Small intestine (tissue), 7 donors: Measurements from ENCODE around the gene SERP2. TPM values are rescaled to one million over a fixed set of nuclear protein-coding genes. Genes with fewer than 3 reads are reported as not detected.

ENCODE experiments used
- DNase-seq, 2 donors: peaks; one replicate each; pipeline versions ENCODE4 v3.0.0 to v3.0.0-alpha.2; 2013
- FAIRE-seq: peaks from 2 replicates; lab custom pipeline; 2012; peaks lifted over from hg19 to GRCh38; lab: Jason Lieb, UNC
- H3K27ac ChIP-seq, 3 donors: one replicate each; pipeline ENCODE4 v1.5.1; 2013; ENCODE audit warnings: low read length in 2 of 3, mild to moderate bottlenecking in 2 of 3, control low read depth in 1 of 3, inconsistent platforms in 1 of 3, low read depth in 1 of 3, moderate library complexity in 1 of 3
- H3K27me3 ChIP-seq, 3 donors: one replicate each; pipeline ENCODE4 v1.6.1; 2013; ENCODE audit warnings: low read length in 3 of 3, inconsistent platforms in 1 of 3; ENCODE audit not compliant: control insufficient read depth in 3 of 3, insufficient read depth in 3 of 3
- H3K36me3 ChIP-seq, 3 donors: one replicate each; pipeline ENCODE4 v1.6.1; 2013; ENCODE audit warnings: low read length in 3 of 3, inconsistent platforms in 1 of 3, low read depth in 1 of 3, mild to moderate bottlenecking in 1 of 3, moderate library complexity in 1 of 3; ENCODE audit not compliant: control insufficient read depth in 3 of 3, insufficient read depth in 2 of 3
- H3K4me1 ChIP-seq, 3 donors: one replicate each; pipeline ENCODE4 v1.6.1; 2013; ENCODE audit warnings: low read length in 2 of 3, inconsistent platforms in 1 of 3, low read depth in 1 of 3, mild to moderate bottlenecking in 1 of 3, moderate library complexity in 1 of 3; ENCODE audit not compliant: control insufficient read depth in 3 of 3, insufficient read depth in 2 of 3
- H3K4me3 ChIP-seq, 3 donors: one replicate each; pipeline ENCODE4 v1.5.1; 2013; ENCODE audit warnings: low read length in 3 of 3, control low read depth in 1 of 3, inconsistent platforms in 1 of 3, low read depth in 1 of 3, mild to moderate bottlenecking in 1 of 3, moderate library complexity in 1 of 3
- H3K9me3 ChIP-seq, 2 donors: one replicate each; pipeline ENCODE4 v1.6.1; 2013; ENCODE audit warnings: low read depth in 1 of 2, low read length in 1 of 2; ENCODE audit not compliant: control insufficient read depth in 2 of 2, insufficient read depth in 1 of 2
- WGBS, 3 donors: extraction: QIAGEN DNeasy Blood & Tissue Kit; methylation state at CpG; one replicate each; pipeline ENCODE4 v1.1.7; 2013; 5-methylcytosine and 5-hydroxymethylcytosine counted together
- polyA plus RNA-seq, 4 donors: library from polyadenylated mRNA; stranded (reverse) in 3 of 4; unstranded in 1 of 4; fragments of 200-250 nt in 3 of 4; fragments of 120-200 nt in 1 of 4; gene quantifications; one replicate each; pipeline versions ENCODE4 v1.2.1 to v1.2.3, GENCODE V29; 2013
- donor health status: healthy with polysubstance abuse.
- donor health status: control.
- donor health status: control.
- donor health status: Bipolar disorder and iron deficiency.
- donor health status: healthy.

The SERP2 gene
- polyA plus RNA-seq, 4 donors, result 4.9 to 12.3 (median 8.0) TPM

- Histone ChIP-seq H3K36me3 (no peaks in the 10 kb centered on the region), H3K9me3 (no peaks in the 10 kb centered on the region), H3K27me3 (no peaks in the 10 kb centered on the region), H3K4me3 (peak overlapping the region in 2 of 3 donors; percentile 44 to 73), H3K4me1 (peaks cover 9 to 24% (median 12%) of the 10 kb centered on the region in 3 donors), H3K27ac (no peak overlapping the region)
- WGBS, 3 donors, result 53 to 61% (median 60%) methylated on average over 10 of the region's 10 CpGs
- FAIRE-seq, result no peak
- peak in 1 of 2 donors; percentile 45 for DNase-seq
Observed at GRCh38 chr13:44374348-44374712, 706 bp downstream of the SERP2 start.

GRCh38 chr13:44378277-44378676 lies 4.7 kb downstream of the SERP2 start:
- FAIRE-seq (no peak), DNase-seq (no peak)
- Histone ChIP-seq H3K27me3 (no peaks in the 10 kb centered on the region), H3K4me3 (no peak overlapping the region), H3K9me3 (no peaks in the 10 kb centered on the region), H3K36me3 (no peaks in the 10 kb centered on the region), H3K27ac (no peak overlapping the region), H3K4me1 (peaks cover 5 to 35% (median 12%) of the 10 kb centered on the region in 3 donors)
- WGBS, 3 donors, result 45 to 75% (median 52%) methylated on average over 3 of the region's 3 CpGs

- H3K4me3 ChIP-seq, result no peak overlapping the region
- no peaks in the 10 kb centered on the region for H3K9me3 ChIP-seq
- H3K36me3 ChIP-seq, result no peaks in the 10 kb centered on the region
- H3K4me1 ChIP-seq, result peaks cover 5 to 36% (median 12%) of the 10 kb centered on the region in 3 donors
- DNase-seq, result peak; percentile 91 to 98
- 29 to 66% (median 43%) methylated on average over 2 of the region's 2 CpGs for WGBS, 3 donors
- peak; percentile 64 for FAIRE-seq
- peak overlapping the region; percentile 75 to 93 (median 88) for H3K27ac ChIP-seq
- H3K27me3 ChIP-seq, result no peaks in the 10 kb centered on the region
Observed at GRCh38 chr13:44379885-44380284, 6.3 kb downstream of the SERP2 start.

GRCh38 chr13:44380404-44381165 lies 7.0 kb downstream of the SERP2 start:
- no peak for DNase-seq
- no peak for FAIRE-seq
- Histone ChIP-seq H3K9me3 (peaks cover 0 to 2% of the 10 kb centered on the region in 2 donors), H3K4me3 (no peak overlapping the region), H3K36me3 (no peaks in the 10 kb centered on the region), H3K27me3 (no peaks in the 10 kb centered on the region), H3K4me1 (peaks cover 5 to 37% (median 12%) of the 10 kb centered on the region in 3 donors), H3K27ac (peak overlapping the region; percentile 75 to 93 (median 88))
- WGBS, 3 donors, result 83 to 91% (median 86%) methylated on average over 3 of the region's 3 CpGs

GRCh38 chr13:44382635-44383145 lies 9.1 kb downstream of the SERP2 start:
- Histone ChIP-seq H3K9me3 (peaks cover 0 to 2% of the 10 kb centered on the region in 2 donors), H3K4me3 (no peak overlapping the region), H3K27ac (peak overlapping the region; percentile 2 to 70 (median 58)), H3K36me3 (peaks cover 0 to 3% (median 0%) of the 10 kb centered on the region in 3 donors), H3K27me3 (no peaks in the 10 kb centered on the region), H3K4me1 (peaks cover 2 to 50% (median 12%) of the 10 kb centered on the region in 3 donors)
- FAIRE-seq, result no peak
- DNase-seq, result peak; percentile 75 to 88
- WGBS, 3 donors, result 9 to 57% (median 33%) methylated on average over 5 of the region's 5 CpGs

GRCh38 chr13:44383945-44384344 lies 10.3 kb downstream of the SERP2 start:
- Histone ChIP-seq H3K36me3 (peaks cover 0 to 3% (median 0%) of the 10 kb centered on the region in 3 donors), H3K4me1 (peaks cover 2 to 46% (median 7%) of the 10 kb centered on the region in 3 donors), H3K9me3 (peaks cover 0 to 2% of the 10 kb centered on the region in 2 donors), H3K27ac (no peak overlapping the region), H3K27me3 (no peaks in the 10 kb centered on the region), H3K4me3 (no peak overlapping the region)
- no peak for DNase-seq
- FAIRE-seq, result no peak
- 58 to 66% (median 62%) methylated on average over 5 of the region's 5 CpGs for WGBS, 3 donors

- Histone ChIP-seq H3K4me3 (no peak overlapping the region), H3K4me1 (peaks cover 2 to 39% (median 5%) of the 10 kb centered on the region in 3 donors), H3K27ac (no peak overlapping the region), H3K36me3 (peaks cover 0 to 3% (median 0%) of the 10 kb centered on the region in 3 donors), H3K27me3 (no peaks in the 10 kb centered on the region), H3K9me3 (peaks cover 0 to 2% of the 10 kb centered on the region in 2 donors)
- FAIRE-seq (no peak), DNase-seq (no peak)
- 88 to 97% (median 96%) methylated on average over 1 of the region's 1 CpG for WGBS, 3 donors
Observed at GRCh38 chr13:44384778-44385177, 11.2 kb downstream of the SERP2 start.

GRCh38 chr13:44385401-44385800 lies 11.8 kb downstream of the SERP2 start:
- FAIRE-seq, result no peak
- Histone ChIP-seq H3K4me3 (no peak overlapping the region), H3K9me3 (peaks cover 0 to 2% of the 10 kb centered on the region in 2 donors), H3K27me3 (no peaks in the 10 kb centered on the region), H3K36me3 (peaks cover 0 to 3% (median 0%) of the 10 kb centered on the region in 3 donors), H3K4me1 (peaks cover 0 to 34% (median 3%) of the 10 kb centered on the region in 3 donors), H3K27ac (no peak overlapping the region)
- no peak for DNase-seq
- WGBS, 3 donors, result 91 to 98% (median 96%) methylated on average over 3 of the region's 3 CpGs
